Medulla oblongata (tissue), 1 donor: ENCODE results near the gene FBXO42.
"Not testable (repeated sequence)": the region's sequence is repeated elsewhere in the genome, so short reads cannot be mapped to it uniquely, and the experiment has no call there.

Source experiments
- DNase-seq: peaks from one replicate; pipeline ENCODE4 v3.0.0-alpha.2; 2015; ENCODE audit errors: extremely low spot score

Gene FBXO42

DNA sequence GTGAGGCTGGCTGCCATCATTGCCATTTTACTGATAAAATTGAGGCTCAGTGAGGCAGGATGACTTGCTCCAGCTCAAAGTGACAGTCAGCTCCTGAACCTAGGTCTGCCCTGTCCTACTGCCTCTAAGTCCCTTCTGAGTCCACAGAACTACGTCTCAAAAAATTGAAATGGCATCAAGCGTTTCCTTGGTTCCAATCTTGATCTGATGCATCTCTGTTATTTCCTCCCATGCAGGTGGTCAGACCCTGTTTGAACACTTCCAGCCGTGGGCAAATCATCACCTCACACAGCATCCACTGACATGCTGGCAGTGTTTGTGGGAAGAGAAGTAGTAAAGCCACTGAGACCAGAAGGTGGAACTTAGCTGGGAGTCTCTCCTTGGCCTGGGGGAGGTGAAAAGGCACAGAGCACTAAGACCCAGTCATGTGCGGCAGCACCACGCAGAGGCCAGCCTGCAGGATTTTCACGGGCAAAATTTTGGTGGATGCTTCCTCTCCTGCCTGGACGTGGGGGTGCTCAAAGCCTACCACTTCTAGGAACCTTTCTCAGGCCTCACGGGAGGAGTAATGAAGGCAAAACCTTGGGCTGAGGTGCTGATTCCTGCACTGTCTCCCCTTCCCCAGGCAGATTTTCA, 107.5 kb downstream of the FBXO42 start:
- DNase-seq = no peak

- DNase-seq = peak; percentile 89
Observed at GRCh38 chr1:16243936-16244649, 108.2 kb downstream of the FBXO42 start.

DNA sequence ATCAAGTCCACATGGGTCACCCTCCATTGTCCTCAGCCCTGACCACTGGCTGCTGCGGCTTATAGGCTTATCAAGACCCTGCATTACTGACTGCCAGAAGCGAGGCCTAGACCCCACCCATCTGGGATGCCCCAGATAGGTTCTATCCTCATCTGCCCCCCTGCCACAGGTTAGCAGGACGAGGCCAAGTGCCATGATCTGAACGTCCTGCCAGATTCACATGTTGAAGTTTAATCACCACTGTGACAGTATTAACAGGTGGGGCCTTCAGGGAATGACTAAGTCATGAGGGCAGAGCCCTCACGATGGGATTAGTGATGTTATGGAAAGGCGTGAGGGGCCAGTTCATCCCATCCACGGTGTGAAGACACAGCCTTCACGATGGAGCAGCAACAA, 109.1 kb downstream of the FBXO42 start:
- no peak for DNase-seq

DNA sequence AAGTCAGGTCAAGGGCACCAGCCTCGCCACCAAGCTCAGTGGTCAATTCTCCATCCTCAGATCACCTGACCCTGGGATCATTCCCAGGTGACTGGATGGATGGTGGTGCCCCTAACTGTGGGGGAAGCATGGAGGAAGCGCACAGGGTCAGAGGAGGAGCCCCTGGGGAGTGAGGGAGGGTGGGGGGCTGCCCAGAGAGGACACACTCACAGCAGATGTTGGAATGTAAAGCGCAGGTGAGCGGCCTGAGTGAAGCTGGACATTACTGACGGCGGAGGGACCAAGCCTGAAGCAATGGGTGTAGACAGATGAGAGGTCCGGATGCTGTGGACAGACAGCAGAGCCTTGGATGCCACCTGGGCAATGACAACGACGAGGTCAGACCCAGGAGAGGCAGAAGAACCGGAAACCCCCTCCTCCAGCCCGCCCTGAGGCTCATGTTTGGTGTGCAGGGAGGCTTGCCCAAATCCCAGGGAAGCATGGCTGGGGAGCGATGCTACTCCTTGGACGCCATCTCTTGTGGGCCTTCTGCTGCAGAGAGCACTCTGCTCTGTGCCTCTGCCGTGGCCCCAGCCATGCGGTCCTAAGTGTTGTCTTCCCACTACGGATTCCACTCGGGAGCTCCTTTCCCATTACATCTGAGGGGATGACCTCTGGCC, 109.6 kb downstream of the FBXO42 start:
- DNase-seq = no peak

- no peak for DNase-seq
Observed at GRCh38 chr1:16241221-16241708, 111.0 kb downstream of the FBXO42 start.

- no peak for DNase-seq
Observed at GRCh38 chr1:16239972-16240491, 112.2 kb downstream of the FBXO42 start.

DNA sequence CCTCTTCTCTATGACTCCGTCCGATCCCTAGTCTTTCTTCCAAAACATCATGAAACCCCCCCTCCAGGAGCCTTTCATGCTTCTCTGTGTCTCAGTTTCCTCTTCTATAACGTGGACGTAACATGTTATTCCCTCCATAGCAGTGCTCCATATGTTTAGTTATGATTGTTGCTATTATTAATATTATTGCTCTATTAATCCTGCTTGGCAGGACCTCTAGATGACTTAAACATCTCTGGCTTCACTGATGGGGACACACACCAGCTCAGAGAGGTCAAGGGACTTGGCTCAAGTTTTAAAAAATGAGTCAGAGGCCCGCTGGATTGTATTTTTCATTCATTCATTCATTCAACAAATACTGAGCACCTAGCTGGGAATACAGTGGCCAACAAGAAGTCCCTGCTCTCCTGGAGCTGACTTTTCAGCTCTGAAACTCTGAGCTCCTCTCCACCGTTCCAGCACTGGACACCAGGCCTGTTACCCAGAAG, 114.9 kb downstream of the FBXO42 start:
- DNase-seq = no peak

DNA sequence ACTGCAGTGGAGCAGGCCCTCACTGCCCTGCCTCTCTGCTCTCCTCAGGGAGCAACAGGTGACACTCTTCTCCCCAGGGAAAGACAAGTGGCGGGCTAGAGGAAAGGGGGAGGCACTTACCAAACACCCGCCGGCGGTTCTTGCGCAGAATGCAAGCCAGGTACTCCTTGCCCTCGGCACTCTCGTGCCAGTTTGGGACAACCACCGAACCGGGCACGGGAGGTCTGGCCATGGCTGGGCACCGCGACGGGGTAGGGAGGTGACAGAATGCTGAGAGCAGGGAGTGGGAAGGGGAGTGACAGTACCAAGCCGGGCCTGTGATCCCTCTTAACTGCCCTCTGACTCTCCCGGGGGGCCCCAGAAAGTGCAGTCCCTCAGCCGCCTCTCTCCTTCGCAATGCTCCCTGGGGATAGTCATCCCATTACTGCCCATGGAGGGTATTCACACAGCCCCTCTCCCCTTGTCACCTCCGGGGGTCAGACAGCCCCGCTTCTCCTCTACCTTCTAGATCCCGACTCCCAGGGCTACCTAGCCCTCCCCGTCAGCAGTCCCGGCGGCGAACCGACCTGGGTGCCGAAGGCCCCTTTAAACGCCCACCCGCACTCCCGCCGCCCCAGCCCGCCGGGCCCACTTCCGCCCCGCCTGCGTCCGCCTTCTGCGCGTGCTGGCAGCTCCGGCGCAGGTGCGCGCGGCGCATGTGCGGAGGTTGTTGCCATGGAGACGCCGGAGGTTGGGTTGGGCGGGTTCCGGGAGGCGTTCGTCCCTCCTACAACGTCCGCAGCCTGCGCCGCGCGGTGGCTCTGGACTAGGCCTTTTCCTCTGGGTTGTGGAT, 115.6 kb downstream of the FBXO42 start, which contains the start of gene CPLANE2:
Gene CPLANE2 (minus strand): TSS at position 673 of the 832 bp plus-strand sequence. CDS start 441 bp downstream, at position 232.
- peak; percentile 79 for DNase-seq

- no peak for DNase-seq
Observed at GRCh38 chr1:16235944-16236510, 116.3 kb downstream of the FBXO42 start.

- no peak for DNase-seq
Observed at GRCh38 chr1:16235347-16235746, 116.9 kb downstream of the FBXO42 start.

DNA sequence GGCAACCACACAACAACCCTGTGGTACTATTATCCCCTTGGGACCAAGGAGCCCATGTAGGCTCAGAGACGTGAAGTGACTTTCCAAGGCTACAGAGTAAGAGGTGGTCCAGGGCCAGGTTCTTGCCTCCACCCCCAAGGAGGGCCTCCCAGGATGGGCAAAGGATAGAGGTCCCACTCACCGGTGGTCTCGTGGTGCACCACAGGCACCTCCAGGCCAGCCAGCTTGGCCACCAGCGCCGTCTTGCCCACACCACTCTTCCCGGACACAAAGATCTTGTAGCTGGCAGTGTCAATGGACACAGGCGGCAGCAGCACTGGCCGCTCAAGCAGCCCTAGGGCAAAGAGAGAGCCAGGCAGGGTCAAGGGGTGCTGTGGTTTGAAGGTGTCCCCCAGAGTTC, 118.8 kb downstream of the FBXO42 start:
- DNase-seq = no peak

GRCh38 chr1:16232316-16232710, 120.0 kb downstream of the FBXO42 start:
- DNase-seq = no peak

- DNase-seq = no peak
Observed at GRCh38 chr1:16231331-16232315, 120.7 kb downstream of the FBXO42 start.

DNA sequence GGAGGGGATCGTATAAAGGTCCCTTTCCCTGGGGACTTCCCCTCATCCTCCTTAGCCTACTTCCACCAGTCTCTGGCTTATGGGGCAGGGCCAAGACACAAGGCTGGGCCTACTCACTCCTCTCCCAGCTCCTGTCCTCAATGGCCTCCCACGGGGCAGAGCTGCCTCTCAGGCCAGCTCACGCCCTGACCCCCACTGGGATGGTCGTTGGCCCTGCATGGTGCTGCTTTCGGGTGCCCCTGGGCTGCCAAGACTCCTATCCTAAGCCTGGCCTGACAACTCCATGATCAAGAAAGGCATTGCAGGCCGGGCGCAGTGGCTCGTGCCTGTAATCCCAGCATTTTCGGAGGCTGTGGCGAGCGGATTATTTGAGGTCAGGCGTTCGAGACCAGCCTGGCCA, 121.5 kb downstream of the FBXO42 start:
- no peak for DNase-seq

GRCh38 chr1:16229976-16230740, 122.1 kb downstream of the FBXO42 start:
- DNase-seq = no peak

- no peak for DNase-seq
Observed at GRCh38 chr1:16226490-16227179, 125.6 kb downstream of the FBXO42 start.

GRCh38 chr1:16226129-16226489, 126.2 kb downstream of the FBXO42 start:
- no peak for DNase-seq

DNA sequence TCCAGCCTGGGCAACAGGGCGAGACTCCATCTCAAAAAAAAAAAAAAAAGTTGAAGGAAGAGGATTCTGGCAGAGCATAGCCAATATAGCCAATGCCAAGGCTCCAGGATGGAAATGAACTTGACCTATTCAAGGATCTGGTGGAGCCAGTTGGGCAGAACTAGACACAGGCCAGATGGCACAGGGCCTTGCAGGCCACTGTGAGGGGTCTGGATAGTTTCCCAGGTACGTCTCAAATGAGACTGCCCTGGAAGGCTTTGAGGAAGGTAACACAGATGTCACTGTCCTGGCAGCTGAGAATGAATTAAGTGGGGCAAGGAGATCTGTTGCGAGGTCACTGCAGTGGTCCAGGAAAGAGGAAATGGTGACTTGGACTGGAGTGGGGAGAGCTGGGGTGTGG, 127.8 kb downstream of the FBXO42 start:
- DNase-seq = no peak

DNA sequence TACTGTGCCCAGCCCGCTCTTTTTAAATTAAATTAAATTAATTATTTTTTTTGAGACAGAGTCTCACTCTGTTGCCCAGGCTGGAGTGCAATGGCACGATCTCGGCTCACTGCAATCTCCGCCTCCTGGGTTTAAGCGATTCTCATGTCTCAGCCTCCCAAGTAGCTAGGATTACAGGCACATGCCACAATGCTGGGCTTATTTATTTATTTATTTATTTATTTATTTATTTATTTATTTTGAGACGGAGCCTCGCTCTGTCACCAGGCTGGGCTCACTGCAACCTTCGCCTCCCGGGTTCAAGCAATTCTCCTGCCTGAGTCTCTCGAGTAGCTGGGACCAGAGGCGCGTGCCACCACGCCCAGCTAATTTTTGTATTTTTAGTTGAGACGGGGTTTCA, 129.6 kb downstream of the FBXO42 start:
- DNase-seq = not testable (repeated sequence)
